Tibial nerve (tissue), 3 donors: Measurements from ENCODE around the gene NAGLU.

Experiments
- POLR2A ChIP-seq, 2 donors: fragments of 450-650 bp; IDR thresholded peaks; one replicate each; pipeline ENCODE4 v1.6.1; 2017; ENCODE audit warnings: antibody characterized with exemption in 2 of 2, mild to moderate bottlenecking in 2 of 2, moderate library complexity in 2 of 2
- TF ChIP-seq, protein P1 (sequence below), 5 experiments: fragments of 200-600 bp in 3 of 5; fragments of 450-650 bp in 2 of 5; sonication (generic) in 3 of 5; IDR thresholded peaks; one replicate each; pipeline ENCODE4 v1.5.1; 2016 to 2019; ENCODE audit warnings: antibody characterized with exemption in 5 of 5, mild to moderate bottlenecking in 3 of 5, moderate library complexity in 2 of 5

DNA sequence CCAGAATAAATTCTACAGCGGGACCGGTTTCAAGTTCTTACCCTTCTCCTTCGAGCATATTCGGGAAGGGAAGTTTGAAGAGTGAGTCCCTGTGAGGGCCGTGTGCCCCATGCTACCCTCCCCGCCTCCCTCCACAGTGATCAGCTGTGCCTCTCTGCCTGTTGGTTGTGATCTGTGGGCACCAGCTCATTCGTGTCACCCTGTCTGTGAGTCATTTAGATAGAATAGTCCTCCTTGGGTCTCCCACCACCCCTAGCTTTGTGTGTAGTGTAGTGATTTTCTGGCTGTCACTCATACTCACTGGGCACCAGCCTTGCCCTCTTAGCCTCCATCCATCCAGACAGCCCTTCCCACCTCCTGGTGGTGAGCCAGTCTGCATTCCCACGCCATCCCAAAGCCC is 15.0 kb upstream of the NAGLU start:
- TF ChIP-seq, protein P1, sequence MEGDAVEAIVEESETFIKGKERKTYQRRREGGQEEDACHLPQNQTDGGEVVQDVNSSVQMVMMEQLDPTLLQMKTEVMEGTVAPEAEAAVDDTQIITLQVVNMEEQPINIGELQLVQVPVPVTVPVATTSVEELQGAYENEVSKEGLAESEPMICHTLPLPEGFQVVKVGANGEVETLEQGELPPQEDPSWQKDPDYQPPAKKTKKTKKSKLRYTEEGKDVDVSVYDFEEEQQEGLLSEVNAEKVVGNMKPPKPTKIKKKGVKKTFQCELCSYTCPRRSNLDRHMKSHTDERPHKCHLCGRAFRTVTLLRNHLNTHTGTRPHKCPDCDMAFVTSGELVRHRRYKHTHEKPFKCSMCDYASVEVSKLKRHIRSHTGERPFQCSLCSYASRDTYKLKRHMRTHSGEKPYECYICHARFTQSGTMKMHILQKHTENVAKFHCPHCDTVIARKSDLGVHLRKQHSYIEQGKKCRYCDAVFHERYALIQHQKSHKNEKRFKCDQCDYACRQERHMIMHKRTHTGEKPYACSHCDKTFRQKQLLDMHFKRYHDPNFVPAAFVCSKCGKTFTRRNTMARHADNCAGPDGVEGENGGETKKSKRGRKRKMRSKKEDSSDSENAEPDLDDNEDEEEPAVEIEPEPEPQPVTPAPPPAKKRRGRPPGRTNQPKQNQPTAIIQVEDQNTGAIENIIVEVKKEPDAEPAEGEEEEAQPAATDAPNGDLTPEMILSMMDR (IDR thresholded peaks at IDR 0.05) = no peak
- TF ChIP-seq POLR2A (IDR thresholded peaks at IDR 0.05) = no peak
